SW 1271 (cell line): ENCODE data around the gene CCDC3.

ENCODE experiments used
- DNase-seq, 2 experiments: peaks; one replicate each; lab custom pipeline; 2025; lab: John Stamatoyannopoulos, UW

The CCDC3 gene

DNA sequence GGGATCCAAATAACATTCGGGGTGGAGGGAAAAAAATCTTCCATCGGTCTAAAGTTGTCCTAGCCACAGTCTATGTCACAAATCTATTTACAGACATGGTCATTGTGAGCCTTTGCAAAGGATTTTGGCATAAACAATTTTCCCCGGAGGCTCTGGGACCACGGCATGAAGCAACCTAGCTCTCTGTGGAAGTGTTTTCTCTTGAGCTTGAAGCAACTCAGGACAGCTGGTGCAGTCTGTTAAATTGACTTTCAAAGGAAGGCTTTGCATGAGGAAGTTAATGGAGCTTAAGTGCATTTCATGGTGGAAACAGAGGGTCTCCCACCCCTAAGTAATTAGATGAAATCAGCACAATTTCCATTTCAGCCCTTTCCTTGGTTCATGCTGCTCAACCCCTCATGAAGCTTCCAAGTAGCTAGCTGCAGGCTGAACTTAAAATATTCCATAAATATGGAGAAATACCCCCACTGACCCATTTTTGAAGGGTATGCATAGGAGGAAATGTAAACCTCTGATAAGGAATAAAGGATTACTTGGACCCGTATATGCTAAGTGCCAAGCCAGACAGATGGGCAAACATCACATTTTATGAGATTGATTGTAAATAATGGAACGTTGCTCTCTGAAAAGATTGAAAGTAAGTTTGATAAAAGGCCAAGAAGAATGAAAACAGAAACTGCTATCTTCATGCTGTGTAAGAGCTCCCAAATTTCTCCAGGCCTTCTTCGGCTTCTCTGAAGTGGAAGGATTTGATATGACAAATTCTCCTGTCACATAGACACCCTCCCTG is 39.9 kb downstream of the CCDC3 start:
- DNase-seq: no peak

DNA sequence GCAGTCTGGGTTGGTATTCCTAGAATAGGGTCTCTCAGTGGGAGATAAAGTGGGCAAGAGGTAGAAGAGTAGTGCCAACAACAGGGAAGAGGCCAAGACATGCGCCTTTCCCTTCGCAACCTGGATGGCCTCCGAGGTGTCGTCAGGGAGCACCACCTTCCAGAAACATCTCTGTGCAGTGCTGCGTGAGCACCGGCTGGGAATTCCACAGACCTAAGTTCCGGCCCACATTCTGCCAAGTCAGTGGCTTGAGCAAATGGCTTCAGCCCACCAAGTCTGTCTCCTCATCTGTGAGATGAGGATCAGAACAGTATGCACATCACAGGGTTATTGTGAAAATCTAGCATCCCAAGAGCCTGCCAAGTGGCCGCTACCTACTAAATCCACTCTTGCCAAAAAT is 40.6 kb downstream of the CCDC3 start:
- DNase-seq: no peak

DNA sequence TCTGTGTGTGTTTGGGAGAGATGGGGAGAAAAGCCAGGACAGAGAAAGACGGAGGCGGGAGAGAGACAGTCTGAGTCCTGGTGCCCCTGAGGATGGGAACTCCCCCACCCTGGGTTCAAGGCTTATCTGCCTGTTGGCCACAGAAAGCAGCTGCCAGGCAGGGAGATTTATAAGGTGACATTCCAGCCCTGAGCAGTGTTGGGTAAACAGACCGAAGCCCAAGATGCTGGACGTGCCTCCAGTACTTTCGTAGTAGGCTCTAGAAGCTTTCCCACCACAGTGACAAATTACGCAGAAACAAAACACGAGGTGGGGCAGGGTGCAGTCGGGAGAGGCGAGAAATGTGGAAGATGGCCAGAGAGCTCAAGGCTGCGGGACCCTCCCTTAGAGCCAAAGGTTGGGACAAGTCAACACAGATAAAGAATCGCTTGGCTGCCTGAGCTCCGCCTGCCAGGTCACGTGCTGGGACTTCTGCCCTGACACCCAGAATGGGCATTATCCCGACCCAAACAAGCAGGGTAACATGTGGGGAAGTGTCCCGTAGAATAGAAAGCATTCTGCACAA is 41.1 kb downstream of the CCDC3 start:
- no peak for DNase-seq

DNA sequence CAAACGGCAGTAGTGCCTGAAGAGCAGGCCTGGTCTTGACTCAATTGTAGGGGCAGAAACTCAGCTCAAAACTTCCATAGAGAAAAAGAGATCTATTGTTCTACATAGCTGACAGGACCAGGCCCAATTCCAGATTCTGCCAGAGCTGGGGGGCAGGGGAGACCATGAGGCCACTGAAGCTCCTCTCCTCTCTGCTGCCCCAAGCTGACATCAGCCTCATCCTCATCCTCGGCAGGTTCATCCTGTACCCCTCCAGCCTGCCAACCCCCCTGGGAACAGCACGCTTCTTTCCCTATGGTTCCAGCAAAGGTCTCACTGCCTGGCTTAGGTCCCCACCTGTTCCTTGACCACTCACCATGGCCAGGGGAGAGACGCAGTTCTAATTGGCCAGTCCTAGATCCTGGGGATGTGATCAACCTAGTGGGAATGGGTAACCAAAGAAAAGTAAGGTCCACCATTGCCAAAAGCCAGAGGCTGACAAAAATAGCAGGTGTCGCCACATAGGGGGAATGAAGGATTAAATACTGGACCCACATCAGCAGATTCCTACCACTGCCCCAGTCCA is 42.9 kb downstream of the CCDC3 start:
- DNase-seq: no peak

DNA sequence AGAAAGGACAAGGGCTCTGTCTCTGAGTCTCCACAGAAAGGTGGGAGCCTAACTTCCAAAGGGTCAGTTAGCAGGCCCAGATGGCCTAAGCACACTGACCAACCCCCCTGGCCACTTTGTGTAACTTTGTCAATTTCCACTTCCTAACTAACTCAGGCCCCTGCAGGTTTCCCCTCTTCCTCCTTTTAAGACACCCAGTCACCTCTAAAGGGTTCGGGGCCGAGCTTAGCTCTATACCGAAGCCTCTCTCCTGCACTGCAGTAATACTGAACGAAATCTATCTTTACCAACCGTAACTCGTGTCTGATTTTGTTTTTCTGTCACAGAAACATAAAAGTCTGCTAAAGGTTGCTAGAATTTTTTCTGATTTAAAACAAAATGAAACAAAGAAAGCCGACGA is 44.4 kb downstream of the CCDC3 start:
- DNase-seq: no peak

DNA sequence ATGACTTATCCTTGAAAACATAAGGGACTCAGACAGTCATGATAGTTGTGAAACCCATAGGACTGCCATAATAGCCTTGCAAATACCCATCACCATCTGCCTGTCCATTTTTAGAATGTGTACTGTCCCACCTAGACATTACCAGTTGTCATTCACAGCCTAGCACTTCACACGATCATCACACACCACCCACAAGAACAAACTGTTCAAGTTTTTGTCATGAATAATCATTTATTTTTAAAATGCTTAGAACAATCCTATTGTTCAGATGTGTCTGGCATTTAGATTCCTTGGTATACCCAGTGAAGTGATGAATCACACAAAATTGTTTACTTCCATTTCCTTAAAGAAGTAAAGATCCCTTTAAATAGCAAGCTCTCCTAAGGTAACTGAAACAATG is 46.6 kb downstream of the CCDC3 start:
- no peak for DNase-seq

DNA sequence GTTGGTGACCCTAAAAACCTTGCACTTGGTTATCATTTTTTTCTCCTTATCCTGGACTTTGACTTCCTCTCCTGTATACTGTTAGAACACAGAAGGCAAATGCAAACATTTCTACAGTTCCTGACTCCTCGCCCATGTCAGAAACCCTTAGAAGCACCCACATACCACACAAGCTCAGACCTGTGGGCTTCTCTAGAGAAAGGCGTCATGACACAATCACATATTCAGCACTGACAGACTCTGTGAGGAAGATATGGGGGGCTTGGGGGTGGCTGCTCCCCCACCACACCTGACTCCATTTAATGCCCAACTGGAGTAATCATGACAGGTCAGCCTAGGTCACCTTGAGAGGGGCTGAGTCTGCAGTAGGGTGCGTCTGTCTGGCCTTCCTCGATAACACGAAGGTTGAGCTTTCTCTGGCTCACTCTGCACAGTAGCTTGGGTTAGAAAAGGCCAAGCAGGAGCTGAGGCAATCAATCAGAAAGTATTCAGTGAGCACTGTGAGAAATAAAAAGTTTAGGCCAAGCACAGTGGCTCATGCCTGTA is 50.9 kb downstream of the CCDC3 start:
- no peak for DNase-seq

DNA sequence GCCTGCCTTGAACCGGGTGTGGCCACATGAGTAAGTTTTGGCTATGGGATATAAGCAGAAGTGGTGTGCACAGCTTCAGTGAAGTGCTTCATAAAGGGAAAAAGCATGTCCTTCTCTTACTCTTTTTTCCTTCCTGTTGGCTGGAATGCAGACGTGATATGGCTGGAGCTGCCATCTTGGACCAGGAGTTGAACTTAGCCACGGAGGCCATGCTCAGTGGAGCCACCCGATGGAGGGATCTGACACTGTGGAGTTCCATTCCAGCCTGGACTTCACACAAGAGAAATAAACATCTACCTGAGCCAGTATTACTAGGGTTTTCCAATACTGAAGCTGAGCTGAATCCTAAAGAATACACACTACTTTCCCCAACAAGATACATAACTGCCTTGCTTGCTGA is 52.3 kb downstream of the CCDC3 start:
- no peak for DNase-seq

DNA sequence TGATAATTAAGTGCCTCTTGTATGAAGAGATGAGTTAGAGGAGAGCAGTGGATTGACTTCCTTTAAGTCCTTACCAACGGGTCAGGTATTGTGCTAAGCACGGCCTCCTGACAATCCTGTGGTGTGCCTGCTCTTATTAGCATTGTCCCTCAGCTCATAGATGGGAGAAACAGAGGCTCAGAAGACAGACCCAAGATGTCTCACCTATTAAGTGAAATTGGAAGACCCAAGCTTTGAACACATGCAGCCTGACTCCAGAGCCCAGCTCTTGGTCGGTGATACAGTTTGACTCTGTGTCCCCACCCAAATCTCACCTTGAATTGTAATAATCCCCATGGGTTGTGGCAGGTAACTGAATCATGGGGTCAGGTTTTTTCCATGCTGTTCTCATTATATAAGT is 53.8 kb downstream of the CCDC3 start:
- DNase-seq: no peak

DNA sequence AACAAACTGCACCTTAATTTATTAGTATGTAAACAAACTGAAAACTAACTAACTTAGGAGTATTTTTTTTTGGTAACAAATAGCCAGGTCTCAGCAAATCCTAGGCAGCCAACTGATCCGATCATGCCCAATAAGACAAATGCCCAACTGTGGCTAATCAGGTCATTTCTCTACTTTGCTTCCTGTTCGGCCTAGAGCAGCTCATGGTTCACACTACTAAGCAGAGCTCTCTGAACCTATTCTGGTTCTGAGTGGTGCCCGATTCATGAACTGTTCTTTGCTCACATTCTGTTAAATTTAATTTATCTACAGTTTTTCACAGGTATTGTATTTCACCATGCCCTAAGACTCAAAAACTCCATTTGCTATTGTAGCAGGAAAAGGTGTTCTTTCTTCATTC is 55.1 kb downstream of the CCDC3 start:
- no peak for DNase-seq

DNA sequence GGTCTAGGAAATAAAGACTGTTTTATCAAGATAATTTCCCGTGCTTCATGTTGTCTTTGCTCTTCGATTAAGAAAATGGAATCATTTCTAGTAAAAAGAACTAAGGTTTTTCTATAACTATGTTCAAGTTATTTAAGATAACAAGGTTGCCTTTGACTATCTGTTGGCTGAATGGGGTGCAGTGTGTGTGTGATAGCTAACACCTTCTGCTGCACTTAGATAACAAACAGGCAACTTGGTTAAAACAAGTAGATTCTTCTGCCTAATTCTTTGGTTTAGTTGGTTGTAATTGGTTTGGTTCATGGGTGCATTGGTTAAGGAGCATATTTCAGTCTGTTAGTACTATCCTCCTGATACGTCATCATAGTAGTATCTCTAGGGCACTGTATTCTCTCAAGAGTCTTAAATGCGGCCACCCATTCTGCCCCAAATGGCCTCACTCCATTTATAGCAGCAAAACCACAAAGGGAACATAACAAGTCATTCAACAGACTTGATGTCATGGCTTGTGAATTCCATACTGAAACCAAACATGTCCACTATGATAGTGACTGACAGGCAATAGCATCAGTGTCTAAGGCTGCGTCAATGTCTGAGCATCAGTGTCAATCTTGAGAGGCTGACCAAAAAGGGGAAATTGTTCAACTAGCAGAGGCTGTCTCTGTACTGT is 55.7 kb downstream of the CCDC3 start:
- DNase-seq: no peak

DNA sequence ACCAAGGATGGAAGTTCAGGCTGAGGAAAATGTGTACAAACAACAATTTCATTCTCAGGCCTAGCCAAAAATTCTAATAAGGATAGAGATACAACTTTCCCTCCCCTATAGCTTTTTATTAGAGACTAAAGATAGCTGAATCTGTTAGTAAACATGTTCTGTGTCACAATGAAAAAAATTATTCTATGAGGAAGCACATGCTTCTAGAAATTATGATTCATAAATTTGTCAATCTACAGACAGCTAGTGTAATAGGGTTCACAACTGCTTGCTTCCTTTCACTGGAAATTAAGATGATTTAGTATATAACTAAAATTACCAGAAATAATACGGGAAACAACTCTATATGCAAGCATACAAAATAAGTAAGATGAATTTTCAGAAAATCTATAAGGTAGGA is 56.6 kb downstream of the CCDC3 start:
- DNase-seq: no peak

DNA sequence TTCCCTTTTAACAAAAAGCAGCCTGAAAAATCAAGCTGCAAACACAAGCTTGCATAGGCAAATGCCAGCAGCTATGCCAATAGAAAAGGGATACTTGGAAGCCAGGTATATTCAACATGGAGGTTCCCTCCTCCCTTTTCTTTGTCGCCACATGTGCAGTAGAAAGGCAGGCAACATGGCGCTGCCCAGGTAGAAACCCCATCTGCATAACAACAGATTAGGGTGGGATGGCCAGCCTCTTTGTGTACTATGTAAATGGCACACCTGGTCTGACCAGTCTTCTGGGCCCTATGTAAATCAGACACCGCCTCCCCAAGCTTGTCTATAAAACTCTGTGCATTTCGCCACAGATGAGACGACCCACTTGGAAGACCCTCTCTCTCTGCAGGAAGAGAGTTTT is 58.1 kb downstream of the CCDC3 start:
- DNase-seq: no peak

DNA sequence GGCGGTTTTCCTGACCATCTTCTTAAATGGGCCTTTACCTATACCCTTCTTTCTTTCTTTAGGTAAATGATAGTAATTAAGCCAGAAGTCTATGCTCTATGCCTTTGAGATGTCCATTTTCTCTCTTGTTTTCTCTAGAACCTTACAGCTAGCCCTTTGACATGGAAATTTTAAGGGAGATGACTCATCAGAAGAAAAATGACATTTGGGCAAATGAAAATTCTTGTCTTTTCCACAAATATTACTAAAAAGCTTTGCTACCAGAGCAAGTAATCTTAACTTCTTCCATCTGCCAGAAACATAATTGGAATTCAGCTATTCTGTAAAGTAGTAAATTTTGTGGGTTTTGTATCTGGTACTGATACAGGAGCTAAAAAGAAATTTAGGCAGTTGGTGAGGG is 59.5 kb downstream of the CCDC3 start:
- DNase-seq: no peak

DNA sequence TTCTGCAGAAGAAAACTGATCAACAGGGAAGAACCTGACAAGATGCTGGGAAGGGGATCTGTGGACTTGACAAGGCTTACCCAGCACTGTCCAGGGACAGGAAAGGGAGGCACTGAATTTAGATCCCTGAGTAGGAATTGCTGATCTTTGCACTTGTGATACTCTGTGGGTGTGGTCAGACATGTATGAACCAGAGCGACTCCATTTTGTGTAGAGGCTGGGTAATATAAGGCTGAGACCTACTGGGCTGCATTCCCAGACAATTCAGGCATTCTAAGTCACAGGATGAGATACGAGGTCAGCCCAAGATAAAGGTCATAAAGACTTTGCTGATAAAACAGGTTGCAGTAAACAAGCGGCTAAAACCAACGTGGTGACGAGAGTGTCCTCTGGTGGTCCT is 60.7 kb downstream of the CCDC3 start:
- no peak for DNase-seq

DNA sequence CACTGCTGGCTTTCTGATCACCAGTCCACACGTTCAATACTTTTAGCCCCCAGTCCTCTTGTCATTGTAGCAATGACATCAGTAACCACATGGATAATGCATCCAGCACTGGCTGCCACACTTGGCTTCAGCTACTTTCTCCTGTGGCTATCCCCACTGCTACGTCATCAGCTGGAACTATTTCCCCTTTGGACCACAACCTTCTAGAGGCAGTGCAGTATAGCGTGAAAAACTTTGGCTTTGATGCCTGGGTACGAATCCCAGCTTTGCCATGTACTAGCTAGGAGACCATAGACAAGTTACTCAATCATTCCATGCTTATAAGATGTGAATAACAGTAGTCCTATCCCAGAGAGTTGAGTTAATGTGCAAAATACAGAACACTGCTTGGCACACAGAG is 63.2 kb downstream of the CCDC3 start:
- no peak for DNase-seq

DNA sequence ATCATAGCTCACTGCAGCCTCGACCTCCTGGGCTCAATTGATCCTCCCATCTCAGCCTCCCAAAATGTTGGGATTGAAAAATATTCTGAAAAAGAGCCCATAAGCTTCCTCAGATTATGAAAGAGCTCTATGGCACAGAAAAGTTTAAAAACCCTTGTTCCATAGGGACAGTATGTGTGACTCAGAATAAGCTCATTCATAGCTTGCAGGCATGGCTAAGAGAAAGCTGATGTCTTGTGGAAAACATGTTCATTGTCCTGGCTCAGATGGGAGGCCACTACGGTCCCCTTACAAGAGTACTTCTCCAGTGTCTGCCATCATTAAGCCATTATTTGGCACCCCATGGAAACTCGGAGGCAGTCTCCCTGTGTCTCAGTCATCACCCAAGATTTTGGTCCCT is 64.0 kb downstream of the CCDC3 start:
- no peak for DNase-seq

DNA sequence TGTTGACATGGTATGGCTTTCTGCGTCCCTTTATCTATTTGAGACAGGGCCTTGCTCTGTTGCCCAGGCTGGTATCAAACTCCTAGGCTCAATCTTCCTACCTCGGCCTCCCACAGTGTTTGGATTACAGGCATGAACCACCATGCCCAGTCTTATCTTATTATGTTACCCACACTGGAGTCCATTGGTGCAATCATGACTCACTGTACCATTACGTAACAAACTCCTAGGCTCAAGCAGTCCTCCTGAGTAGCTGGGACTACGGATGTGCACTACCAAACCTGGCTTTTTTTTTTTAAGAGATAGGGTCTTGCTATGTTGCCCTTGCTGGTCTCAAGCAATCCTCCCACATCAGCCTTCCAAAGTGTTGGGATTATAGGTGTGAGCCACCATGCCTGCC is 66.7 kb downstream of the CCDC3 start:
- DNase-seq: no peak

DNA sequence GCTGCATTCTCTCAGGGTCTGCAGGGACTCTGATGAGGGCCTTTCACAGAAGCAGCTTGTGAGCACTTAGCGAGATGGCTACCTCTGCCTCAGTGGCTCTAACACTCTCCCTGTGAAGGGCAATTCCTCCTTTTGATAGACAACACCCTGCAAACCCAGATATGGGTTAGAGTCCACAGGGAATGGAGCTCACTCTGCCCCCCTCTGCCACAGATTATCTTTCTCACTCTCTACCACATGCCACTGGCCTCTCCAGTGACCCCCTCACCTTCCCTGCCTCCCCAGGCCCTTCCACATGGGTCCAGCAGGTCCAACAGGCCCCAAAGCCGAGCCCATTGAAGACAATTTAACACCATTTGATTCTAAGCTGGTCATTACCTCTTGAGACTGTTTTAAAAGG is 72.1 kb downstream of the CCDC3 start:
- DNase-seq: no peak

DNA sequence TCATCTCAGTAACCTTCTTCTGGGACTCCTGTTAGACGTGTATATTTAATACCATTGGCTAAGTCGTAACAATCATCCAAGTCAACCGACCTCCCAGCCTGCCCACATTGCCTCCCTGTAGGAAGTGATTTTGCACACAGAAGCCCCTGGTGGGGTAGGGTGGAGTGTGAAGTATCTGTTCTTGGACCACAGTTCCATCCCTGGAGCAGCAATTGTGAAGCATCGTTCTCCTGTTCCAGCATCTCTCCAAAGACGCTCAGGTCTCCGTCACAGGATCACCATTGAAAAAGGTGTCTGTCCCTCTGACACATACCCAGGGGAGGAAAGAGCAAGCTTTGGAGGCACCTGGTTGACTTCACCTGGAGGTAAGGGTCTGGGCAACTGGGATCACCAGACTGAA is 72.9 kb downstream of the CCDC3 start:
- DNase-seq: no peak

DNA sequence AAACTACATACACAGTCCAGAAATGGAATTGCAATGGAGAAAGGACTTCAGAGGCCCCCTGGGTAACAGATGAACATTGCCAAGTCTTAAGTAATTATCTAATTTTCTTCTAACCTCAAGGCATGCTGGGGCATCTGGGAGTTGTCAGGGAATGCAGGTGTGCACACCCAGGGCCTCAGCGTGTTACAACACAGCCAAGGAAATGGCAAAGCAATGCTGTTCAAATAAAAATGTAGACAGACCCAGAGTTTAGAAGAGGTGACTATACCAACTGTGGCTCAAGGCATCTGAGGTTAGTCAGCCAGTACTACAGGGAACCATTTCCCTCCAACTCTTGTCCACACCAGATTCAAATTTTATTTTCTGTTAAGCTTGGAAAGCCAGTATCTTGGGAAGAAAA is 73.6 kb downstream of the CCDC3 start:
- no peak for DNase-seq

DNA sequence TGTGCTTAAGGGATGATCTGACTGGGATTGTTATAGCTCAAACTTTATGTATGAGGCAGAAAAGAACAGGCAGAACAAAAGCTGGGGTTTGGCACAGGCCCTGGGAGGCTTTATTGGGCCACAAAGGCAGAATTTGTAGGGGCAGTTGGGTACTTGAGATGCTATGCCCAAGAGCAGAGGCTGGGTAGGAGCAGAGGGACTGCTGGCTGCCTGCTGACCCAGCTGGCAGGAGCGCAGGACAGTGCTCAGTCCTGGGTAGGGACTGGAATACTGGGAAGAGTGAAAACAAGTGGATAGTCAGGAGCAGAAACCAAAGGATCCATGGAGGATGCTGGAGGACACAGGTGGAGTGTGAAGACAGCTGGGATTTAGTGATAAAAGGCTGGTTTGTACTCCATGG is 75.7 kb downstream of the CCDC3 start:
- no peak for DNase-seq

DNA sequence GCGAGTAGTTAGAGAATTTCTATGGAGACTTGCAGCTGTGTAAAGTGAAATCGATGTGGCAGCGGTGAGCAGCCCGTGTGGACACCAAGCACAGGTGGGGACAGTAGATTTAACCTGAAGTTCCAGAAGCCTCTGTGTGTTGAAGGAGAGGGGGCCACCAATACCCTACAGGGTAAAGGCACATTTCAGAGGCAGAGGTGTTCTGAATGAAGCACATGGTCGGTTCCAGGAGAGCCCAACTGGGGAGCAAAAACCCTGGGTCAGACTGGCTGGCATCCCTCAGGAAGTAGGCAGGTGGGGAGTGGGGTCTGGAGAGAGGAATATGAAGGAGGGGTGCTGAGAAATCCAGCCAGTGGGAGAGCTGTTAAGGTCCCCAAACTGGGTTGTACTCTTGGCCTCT is 76.6 kb downstream of the CCDC3 start:
- no peak for DNase-seq
